D341Med (cell line): ENCODE measurements around the gene BHLHE41.

Experiments used
- DNase-seq: peaks from one replicate; pipeline ENCODE4 v3.0.0; 2012; ENCODE audit warnings: low spot score

BHLHE41 gene

GRCh38 chr12:26077915-26078702 lies 46.7 kb downstream of the BHLHE41 start:
- DNase-seq = no peak
